ACHN (cell line): ENCODE measurements around the gene CDKN3.

Source experiments
- DNase-seq: peaks from one replicate; pipeline ENCODE4 v3.0.0-alpha.2; 2015
- in situ Hi-C: cut with HindIII; loops from 2 replicates; pipeline ENCODE4 v1.10.0; 2017; ENCODE audit warnings: low sequenced_read_pairs, low pct_ligation_motif_present, low pct_unique_long_range_greater_than_20kb

The CDKN3 gene, protein sequence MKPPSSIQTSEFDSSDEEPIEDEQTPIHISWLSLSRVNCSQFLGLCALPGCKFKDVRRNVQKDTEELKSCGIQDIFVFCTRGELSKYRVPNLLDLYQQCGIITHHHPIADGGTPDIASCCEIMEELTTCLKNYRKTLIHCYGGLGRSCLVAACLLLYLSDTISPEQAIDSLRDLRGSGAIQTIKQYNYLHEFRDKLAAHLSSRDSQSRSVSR

GRCh38 chr14:54396493-54397335 lies at the start of gene CDKN3:
Gene CDKN3, plus strand, starts transcription at chr14:54397007. Its CDS starts 62 bp downstream, at chr14:54397069.
- in situ Hi-C loops, result no loop called here

GRCh38 chr14:54347044-54347443 lies 49.8 kb upstream of the CDKN3 start:
- in situ Hi-C loops, result no loop called here
- DNase-seq, result no peak

More at GRCh38 chr14:54396493-54397335, at the start of gene CDKN3:
- peak; percentile 98 for DNase-seq

- peak; percentile 43 for DNase-seq
- in situ Hi-C loops, result no loop called here
Observed at GRCh38 chr14:54348001-54348611, 48.7 kb upstream of the CDKN3 start.

GRCh38 chr14:54348923-54349620 lies 47.7 kb upstream of the CDKN3 start:
- in situ Hi-C loops, result no loop called here
- no peak for DNase-seq

DNA sequence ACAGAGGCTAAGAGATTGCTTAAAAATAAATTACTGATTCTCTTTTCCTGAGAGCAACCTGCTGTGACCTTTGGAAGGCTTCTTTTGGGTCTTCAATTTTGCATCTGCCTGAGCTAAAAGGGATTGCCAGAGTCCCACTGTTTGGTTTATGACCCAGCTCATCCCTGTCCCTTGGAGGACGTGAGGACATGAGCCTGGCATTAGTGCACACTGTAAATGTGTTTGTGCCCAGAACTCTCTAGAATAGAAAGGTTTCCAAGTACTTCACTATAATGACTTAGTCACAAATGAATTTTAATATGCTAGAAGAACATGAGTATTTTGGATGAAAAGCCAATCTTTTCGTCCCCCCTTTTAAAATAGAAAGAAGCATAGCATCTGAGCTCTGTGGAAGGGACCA lies 47.1 kb upstream of the CDKN3 start:
- no peak for DNase-seq
- in situ Hi-C loops, result no loop called here

DNA sequence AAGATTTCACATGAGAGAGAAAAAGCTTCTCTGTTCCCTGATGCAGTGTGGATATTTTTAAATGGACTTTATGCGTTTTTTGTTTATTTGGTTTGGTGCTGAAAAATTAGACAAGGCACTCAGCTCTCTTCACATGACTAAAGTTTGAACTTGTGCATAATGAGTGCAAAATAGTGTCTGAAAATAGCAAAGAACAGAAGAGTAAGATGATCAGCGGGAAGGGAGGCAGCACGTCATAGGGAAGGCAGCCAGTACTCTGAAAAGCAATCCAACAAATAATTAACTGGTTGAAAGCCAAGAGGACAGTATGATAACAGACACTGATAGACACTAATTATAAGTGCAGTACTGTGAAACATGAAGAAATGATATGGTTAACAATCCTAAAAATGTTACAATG lies 46.6 kb upstream of the CDKN3 start:
- in situ Hi-C loops, result no loop called here
- DNase-seq, result no peak

- DNase-seq, result no peak
- in situ Hi-C loops, result no loop called here
Observed at GRCh38 chr14:54353266-54353665, 43.5 kb upstream of the CDKN3 start.

GRCh38 chr14:54353694-54354093 lies 43.1 kb upstream of the CDKN3 start:
- no peak for DNase-seq
- in situ Hi-C loops, result no loop called here

DNA sequence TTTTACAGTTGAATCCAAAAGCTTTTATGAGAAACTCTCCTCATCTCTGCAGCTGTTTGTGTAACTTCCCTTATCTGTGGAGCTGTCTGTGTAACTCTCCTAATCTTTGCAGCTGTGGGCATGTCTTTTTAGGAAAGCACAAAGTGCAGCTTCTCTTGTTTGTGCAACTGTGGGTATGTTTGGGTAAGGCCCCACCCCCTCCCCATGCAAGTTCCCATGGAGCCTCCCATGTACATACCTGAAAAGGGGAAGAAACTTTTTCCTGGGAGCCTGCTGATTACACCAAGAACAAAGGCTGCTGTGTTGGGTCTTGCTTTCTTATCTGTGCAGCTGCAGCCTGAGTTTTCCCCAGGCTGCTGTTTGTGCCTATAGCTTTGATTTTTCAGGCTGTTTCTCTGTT lies 42.7 kb upstream of the CDKN3 start:
- DNase-seq, result no peak
- in situ Hi-C loops, result no loop called here

- in situ Hi-C loops, result no loop called here
- DNase-seq, result no peak
Observed at GRCh38 chr14:54354968-54355641, 41.7 kb upstream of the CDKN3 start.

DNA sequence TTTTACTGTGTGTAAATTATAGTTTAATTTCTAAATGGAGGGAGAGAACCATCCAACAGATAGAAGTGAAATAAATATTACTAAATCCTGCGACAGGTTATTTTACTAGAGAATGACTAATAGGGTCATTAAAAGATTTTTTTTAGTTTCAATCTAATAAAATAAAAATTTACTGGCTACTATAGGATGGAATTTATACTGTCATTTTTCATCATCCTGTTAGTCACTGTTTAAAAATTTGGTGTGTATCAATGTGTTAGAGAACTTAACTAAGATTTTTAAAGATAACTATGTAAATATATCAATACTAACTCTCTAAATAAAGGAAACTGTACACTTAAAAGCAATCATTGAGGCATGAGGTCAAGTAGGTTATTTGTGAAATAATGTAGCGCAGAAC lies 41.1 kb upstream of the CDKN3 start:
- in situ Hi-C loops, result no loop called here
- no peak for DNase-seq

DNA sequence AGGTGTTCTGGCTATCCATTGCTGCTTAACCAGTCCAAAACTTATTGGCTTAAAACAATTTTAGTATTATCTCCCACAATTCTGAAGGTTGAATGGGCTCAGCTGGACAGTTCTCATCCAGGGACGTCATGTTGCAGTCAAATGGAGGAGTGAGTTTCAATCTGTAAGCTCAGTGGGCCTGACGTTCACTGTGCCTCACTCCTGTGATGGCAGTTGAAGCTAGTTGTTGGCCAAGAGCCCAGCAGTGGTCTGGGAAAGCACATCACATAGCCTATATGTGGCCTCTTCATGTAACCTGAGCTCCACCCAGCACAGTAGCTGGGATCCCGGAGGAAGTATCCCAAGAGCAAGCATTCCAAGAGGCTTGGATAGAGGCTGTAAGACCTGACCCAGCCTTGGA lies 40.6 kb upstream of the CDKN3 start:
- no peak for DNase-seq
- in situ Hi-C loops, result no loop called here

DNA sequence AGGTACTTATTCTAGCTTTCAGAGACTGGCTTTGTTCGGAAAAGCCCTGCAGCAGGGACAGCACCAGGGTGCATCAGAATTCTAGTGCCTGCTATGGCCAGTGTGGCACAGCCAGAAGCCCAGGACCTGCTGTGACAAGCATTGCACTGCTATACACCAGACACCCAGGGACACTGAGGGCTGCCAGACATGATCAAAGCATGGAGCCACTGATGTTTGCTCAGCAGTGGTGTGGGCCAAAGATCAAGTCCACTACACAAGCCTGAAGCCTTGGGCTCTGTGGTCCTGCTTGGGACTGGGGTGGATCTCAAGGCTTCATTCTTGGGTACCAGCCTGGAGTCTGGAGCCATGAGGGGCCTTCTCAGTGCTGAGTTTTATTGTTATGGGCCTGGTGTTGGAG lies 36.1 kb upstream of the CDKN3 start:
- in situ Hi-C loops, result no loop called here

DNA sequence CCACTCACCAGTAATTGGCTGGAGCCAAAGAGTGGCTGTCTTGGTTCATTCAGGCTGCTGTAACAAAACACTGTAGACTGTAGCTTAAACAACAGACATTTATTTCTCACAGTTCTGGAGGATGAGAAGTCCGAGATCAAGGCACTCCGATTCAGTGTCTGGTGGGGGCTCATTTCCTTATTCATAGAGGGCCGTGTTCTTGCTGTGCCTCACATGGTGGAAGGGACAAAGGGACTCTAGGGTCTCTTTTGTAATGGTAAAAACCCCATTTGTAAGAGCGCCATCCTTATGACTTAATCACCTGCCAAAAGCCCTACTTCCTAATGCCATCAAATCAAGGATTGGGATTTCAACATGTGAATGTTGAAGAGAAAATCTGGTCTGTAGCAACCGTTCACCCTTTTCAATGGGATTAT lies 34.7 kb upstream of the CDKN3 start:
- DNase-seq, result no peak
- in situ Hi-C loops, result no loop called here

More for the DNA sequence above, 36.1 kb upstream of the CDKN3 start:
- no peak for DNase-seq

- DNase-seq, result no peak
- in situ Hi-C loops, result no loop called here
Observed at GRCh38 chr14:54362759-54363437, 33.9 kb upstream of the CDKN3 start.

- DNase-seq, result no peak
- in situ Hi-C loops, result no loop called here
Observed at GRCh38 chr14:54364555-54365415, 32.0 kb upstream of the CDKN3 start.
